Body of pancreas (tissue), 4 donors: ENCODE measurements around the gene CFAP61.

Experiments used
- POLR2A ChIP-seq, 3 donors: fragments of 450-650 bp; IDR thresholded peaks; one replicate each; pipeline ENCODE4 v1.6.1; 2016; ENCODE audit warnings: antibody characterized with exemption in 3 of 3, mild to moderate bottlenecking in 2 of 3
- TF ChIP-seq, protein P1 (sequence below), 7 experiments: fragments of 450-650 bp in 4 of 7; fragments of 200-600 bp in 3 of 7; sonication (generic) in 3 of 7; IDR thresholded peaks; one replicate each; pipeline ENCODE4 v1.5.1; 2016 to 2019; ENCODE audit warnings: antibody characterized with exemption in 7 of 7

DNA sequence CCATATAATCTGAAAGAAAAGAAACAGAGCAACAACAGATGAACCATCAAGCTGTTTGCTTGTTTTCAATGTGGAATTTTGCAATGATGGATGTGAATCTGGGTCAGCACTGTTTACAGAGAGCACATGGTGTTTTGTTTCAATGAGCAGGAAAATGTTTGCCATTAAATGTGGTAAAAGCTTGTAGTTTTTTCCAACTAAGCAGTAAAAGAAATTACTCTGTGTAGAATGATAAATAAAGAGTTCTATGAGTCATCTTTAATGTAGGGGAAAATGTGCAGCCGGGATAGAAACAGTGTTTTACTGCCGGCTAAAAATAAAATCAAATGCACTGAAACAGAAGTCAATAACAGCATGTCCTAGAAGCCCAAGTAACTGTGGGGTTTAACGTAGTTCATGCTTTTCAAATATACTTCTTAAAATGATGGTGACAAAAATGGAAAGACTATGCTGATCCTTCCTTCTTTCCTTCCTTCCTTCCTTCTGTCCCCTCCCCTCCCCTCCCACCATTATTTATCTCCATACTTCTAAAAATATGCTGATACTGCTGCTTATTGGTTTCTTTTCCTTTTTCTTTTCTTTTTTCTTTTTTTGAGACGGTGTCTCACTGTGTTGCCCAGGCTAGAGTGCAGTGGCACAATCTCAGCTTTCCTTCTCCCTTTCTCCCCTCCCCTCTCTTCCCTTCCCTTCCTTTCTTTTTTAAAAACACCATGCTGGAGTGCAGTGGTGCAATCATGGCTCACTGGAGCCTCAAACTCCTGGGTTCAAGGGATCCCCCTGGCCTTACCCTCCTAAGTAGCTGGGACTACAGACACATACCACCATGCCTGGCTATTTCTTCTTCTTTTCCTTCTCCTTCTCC, 41.5 kb upstream of the CFAP61 start:
- TF ChIP-seq, protein P1, sequence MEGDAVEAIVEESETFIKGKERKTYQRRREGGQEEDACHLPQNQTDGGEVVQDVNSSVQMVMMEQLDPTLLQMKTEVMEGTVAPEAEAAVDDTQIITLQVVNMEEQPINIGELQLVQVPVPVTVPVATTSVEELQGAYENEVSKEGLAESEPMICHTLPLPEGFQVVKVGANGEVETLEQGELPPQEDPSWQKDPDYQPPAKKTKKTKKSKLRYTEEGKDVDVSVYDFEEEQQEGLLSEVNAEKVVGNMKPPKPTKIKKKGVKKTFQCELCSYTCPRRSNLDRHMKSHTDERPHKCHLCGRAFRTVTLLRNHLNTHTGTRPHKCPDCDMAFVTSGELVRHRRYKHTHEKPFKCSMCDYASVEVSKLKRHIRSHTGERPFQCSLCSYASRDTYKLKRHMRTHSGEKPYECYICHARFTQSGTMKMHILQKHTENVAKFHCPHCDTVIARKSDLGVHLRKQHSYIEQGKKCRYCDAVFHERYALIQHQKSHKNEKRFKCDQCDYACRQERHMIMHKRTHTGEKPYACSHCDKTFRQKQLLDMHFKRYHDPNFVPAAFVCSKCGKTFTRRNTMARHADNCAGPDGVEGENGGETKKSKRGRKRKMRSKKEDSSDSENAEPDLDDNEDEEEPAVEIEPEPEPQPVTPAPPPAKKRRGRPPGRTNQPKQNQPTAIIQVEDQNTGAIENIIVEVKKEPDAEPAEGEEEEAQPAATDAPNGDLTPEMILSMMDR (IDR thresholded peaks at IDR 0.05): no peak
- TF ChIP-seq POLR2A (IDR thresholded peaks at IDR 0.05): no peak
